K562 (cell line): ENCODE results near the gene PXMP2. TPM values are rescaled to one million over a fixed set of nuclear protein-coding genes. Genes with fewer than 3 reads are reported as not detected.
A peak's percentile ranks its signal among the peaks of the same experiment; 100 is the strongest.

ENCODE experiments used
- ATAC-seq: fragments of 200-7000 bp; cut with Tn5 transposase; 3 replicates; pipeline ENCODE4 v1.9.1; 2020; ENCODE audit warnings: moderate library complexity
- BruUV-seq: library from RNA; stranded (reverse); fragments of 400-500 nt; replicated peaks from 2 replicates; lab custom pipeline; 2021; lab: Mats Ljungman, UMichigan
- CTCF ChIA-PET: fragments of 300-600 bp; formaldehyde crosslinking; extraction: SDS; loops from one replicate; lab custom pipeline; 2021; ENCODE audit warnings: low intra/inter-chr PET ratio; lab: Yijun Ruan, JAX
- POLR2A ChIA-PET: fragments of 300-600, 350-650 bp; sonication (Branson Sonifier 250); formaldehyde crosslinking; extraction: SDS; loops from one replicate; lab custom pipeline; 2021; ENCODE audit warnings: antibody characterized with exemption, inconsistent platforms; lab: Yijun Ruan, JAX
- DNase-seq, 4 experiments: peaks; one replicate each; pipeline versions ENCODE4 v3.0.0 to v3.0.0-alpha.2; 2011 to 2018; ENCODE audit warnings: low spot score in 3 of 4, mixed read lengths in 3 of 4; ENCODE audit errors: extremely low read depth in 1 of 4
- FAIRE-seq: peaks from 2 replicates; lab custom pipeline; 2011; peaks lifted over from hg19 to GRCh38; lab: Jason Lieb, UNC
- H2AFZ ChIP-seq: 2 replicates; pipeline ENCODE4 v1.6.0; 2011; ENCODE audit warnings: low read depth, low read length, control low read depth, inconsistent platforms
- H3K27ac ChIP-seq: fragments of 200-600 bp; 3 replicates; pipeline ENCODE4 v1.8.0; 2011; ENCODE audit warnings: low read depth, mild to moderate bottlenecking, control low read depth, inconsistent platforms, low read length, moderate library complexity, mixed read lengths; ENCODE audit errors: extremely low read depth
- H3K27me3 ChIP-seq, 2 experiments: fragments of 300-600 bp in 1 of 2; 2 replicates in 1 of 2; 3 replicates in 1 of 2; pipeline versions ENCODE4 v1.6.0 to v1.8.0; 2011; ENCODE audit warnings: inconsistent platforms in 2 of 2, low read length in 2 of 2, mild to moderate bottlenecking in 1 of 2, mixed read lengths in 1 of 2, moderate library complexity in 1 of 2; ENCODE audit not compliant: control insufficient read depth in 2 of 2, insufficient read depth in 2 of 2
- H3K36me3 ChIP-seq: fragments of 300-600 bp; 3 replicates; pipeline ENCODE4 v1.8.0; 2011; ENCODE audit warnings: mild to moderate bottlenecking, low read length, inconsistent platforms; ENCODE audit not compliant: control insufficient read depth, insufficient read depth
- H3K4me1 ChIP-seq, 2 experiments: fragments of 200-600 bp in 1 of 2; replicated peaks in 1 of 2; 2 replicates in 1 of 2; 3 replicates in 1 of 2; pipeline versions ENCODE4 v1.5.1 to v1.8.0; 2011; ENCODE audit warnings: inconsistent platforms in 2 of 2, low read length in 2 of 2, mild to moderate bottlenecking in 1 of 2, mixed read lengths in 1 of 2, moderate library complexity in 1 of 2; ENCODE audit not compliant: control insufficient read depth in 2 of 2, insufficient read depth in 2 of 2
- H3K4me2 ChIP-seq: 2 replicates; pipeline ENCODE4 v1.6.1; 2011; ENCODE audit warnings: low read length, control low read depth, inconsistent platforms, mixed read lengths; ENCODE audit not compliant: insufficient read depth
- H3K4me3 ChIP-seq: fragments of 200-600 bp; sonication (generic), shearing (Covaris generic); 2 replicates; pipeline ENCODE4 v1.5.1; 2016; ENCODE audit warnings: control low read depth, inconsistent platforms
- H3K79me2 ChIP-seq: fragments of 200-600 bp; 3 replicates; pipeline ENCODE4 v1.8.0; 2011; ENCODE audit warnings: low read length, inconsistent platforms; ENCODE audit not compliant: control insufficient read depth, insufficient read depth
- H3K9ac ChIP-seq, 2 experiments: 2 replicates each; pipeline versions ENCODE4 v1.6.0 to v1.6.1; 2011; ENCODE audit warnings: low read depth in 2 of 2, low read length in 2 of 2, control low read depth in 1 of 2, inconsistent platforms in 1 of 2, mild to moderate bottlenecking in 1 of 2, mixed read lengths in 1 of 2; ENCODE audit not compliant: insufficient read depth in 1 of 2
- H3K9me1 ChIP-seq: one replicate; pipeline ENCODE4 v1.6.0; 2011; ENCODE audit warnings: inconsistent platforms, mild to moderate bottlenecking, low read length, moderate library complexity; ENCODE audit not compliant: control insufficient read depth, insufficient read depth
- H3K9me3 ChIP-seq: replicated peaks from 2 replicates; pipeline ENCODE4 v1.5.1; 2011; ENCODE audit warnings: low read depth, low read length, inconsistent platforms; ENCODE audit not compliant: control insufficient read depth, insufficient read depth
- H4K20me1 ChIP-seq: replicated peaks from 2 replicates; pipeline ENCODE4 v1.6.1; 2011; ENCODE audit warnings: low read length, inconsistent platforms, mixed read lengths; ENCODE audit not compliant: control insufficient read depth, insufficient read depth
- CEBPB ChIP-seq: fragments of 450-650 bp; IDR thresholded peaks from 2 replicates; pipeline ENCODE4 v1.6.1; 2016; ENCODE audit warnings: missing genetic modification characterization, missing compliant biosample characterization
- NFRKB ChIP-seq: fragments of 450-650 bp; IDR thresholded peaks from 2 replicates; pipeline ENCODE4 v1.6.1; 2016; ENCODE audit warnings: low read depth
- PTRF ChIP-seq: fragments of 450-650 bp; IDR thresholded peaks from 2 replicates; pipeline ENCODE4 v1.6.1; 2016; ENCODE audit warnings: mild to moderate bottlenecking, missing genetic modification characterization, missing compliant biosample characterization
- RAD51 ChIP-seq: fragments of 450-650 bp; IDR thresholded peaks from 2 replicates; pipeline ENCODE4 v1.7.1; 2016; ENCODE audit warnings: low read depth, mild to moderate bottlenecking, borderline replicate concordance
- SNAPC5 ChIP-seq: fragments of 250-450 bp; sonication (Bioruptor Pico); IDR thresholded peaks from 2 replicates; pipeline ENCODE4 v1.8.0; 2021; ENCODE audit warnings: moderate library complexity, mild to moderate bottlenecking, inconsistent platforms
- SRF ChIP-seq, 2 experiments: fragments of 250-450, 450-650 bp in 1 of 2; sonication (Bioruptor Pico) in 1 of 2; sonication (generic) in 1 of 2; formaldehyde crosslinking; IDR thresholded peaks; 2 replicates each; pipeline versions ENCODE4 v1.5.0 to v1.5.1; 2020 to 2022; ENCODE audit warnings: mild to moderate bottlenecking in 1 of 2, missing genetic modification reagents in 1 of 2
- ZNF507 ChIP-seq: conservative IDR thresholded peaks from 2 replicates; pipeline ENCODE4 v1.6.1; 2017; ENCODE audit warnings: missing genetic modification characterization, missing compliant biosample characterization
- WGBS: fragments of 100-300 bp; shearing (Covaris generic); methylation state at CpG from one replicate; pipeline ENCODE4 v1.1.6; 2016; ENCODE audit warnings: low coverage, mixed read lengths; ENCODE audit not compliant: insufficient coverage; ENCODE audit errors: missing lambda C conversion rate; 5-methylcytosine and 5-hydroxymethylcytosine counted together
- in situ Hi-C: fragments of 300-500 bp; cut with MboI; formaldehyde crosslinking; loops from 4 replicates; pipeline ENCODE4 v1.15.0; 2018; ENCODE audit warnings: inconsistent platforms, mixed read lengths
- intact Hi-C: fragments of 100-400 bp; cut with micrococcal nuclease; formaldehyde crosslinking; loops from 2 replicates; pipeline ENCODE4 v1.14.2; 2022
- polyA plus RNA-seq, 8 experiments: library from polyadenylated mRNA; depleted of rRNA in 4 of 8; stranded (reverse) in 5 of 8; unstranded in 3 of 8; fragments of >200 nt; fragmentation: Nextera tagmentation in 2 of 8; fragmentation: Illumina TruSeq in 1 of 8; extraction: Ambion mirVana in 2 of 8; extraction: Trizol in 1 of 8; gene quantifications; 2 replicates each; pipeline versions ENCODE4 v1.2.1 to v1.2.3, GENCODE V29; 2011 to 2014; ENCODE audit warnings: inconsistent platforms in 1 of 8, missing spikeins in 1 of 8
- total RNA-seq, 7 experiments: library from RNA; depleted of rRNA in 6 of 7; stranded (reverse); fragments of >200 nt in 6 of 7; fragmentation: Illumina TruSeq in 2 of 7; extraction: Trizol in 2 of 7; gene quantifications; 2 replicates each; pipeline versions ENCODE4 v1.2.1 to v1.2.3, GENCODE V29; 2011 to 2021; ENCODE audit warnings: low replicate concordance in 1 of 7

PXMP2 gene
- total and polyA plus RNA-seq, 9 of the 15 experiments (the other 6 are each of a cell fraction or from before 2014, with no cell fraction given): 3.0 to 66.1 (median 44.7) TPM

- intact Hi-C loops (no loop called here), in situ Hi-C loops (no loop called here)
- no peak overlapping the region for H3K4me3 ChIP-seq
- no peaks in the 10 kb centered on the region for H3K79me2 ChIP-seq
- no peak overlapping the region for H2AFZ ChIP-seq
- H3K9me1 ChIP-seq: no peaks in the 10 kb centered on the region
- no peak for TF ChIP-seq SRF (CRISPR knock-in tag; IDR thresholded peaks at IDR 0.05)
- TF ChIP-seq PTRF (tag): no peak
- 0 out of 2 replicates have a peak, but pooled peaks have one; percentile 30 for TF ChIP-seq CEBPB
- no peak for TF ChIP-seq NFRKB
- no peak for TF ChIP-seq SNAPC5
- TF ChIP-seq ZNF507 (tag): no peak
- TF ChIP-seq RAD51: no peak
- BruUV-seq: no TSS peak
- no peak overlapping the region for H3K9ac ChIP-seq
- no peak for FAIRE-seq
- H3K9me3 ChIP-seq: no peaks in the 10 kb centered on the region
- no peak for DNase-seq
- H3K4me1 ChIP-seq: peaks cover 0 to 7% of the 10 kb centered on the region in 2 experiments; a peak in 2 of 5 replicates
- H3K36me3 ChIP-seq: peaks cover 71% of the 10 kb centered on the region; the same call in 2 of the 3 replicates
- 93% methylated on average over 5 of the region's 5 CpGs for WGBS
- no peak overlapping the region for H3K27ac ChIP-seq
- CTCF ChIA-PET: no interaction called here
- no peak for ATAC-seq
- no peak overlapping the region for H3K4me2 ChIP-seq
- no peaks in the 10 kb centered on the region for H4K20me1 ChIP-seq
- POLR2A ChIA-PET: interaction anchor here (1.2 kb wide), 1 partner anchor 8 kb away, joined by 3 read pairs; no protein-coding TSS in a partner anchor
- H3K27me3 ChIP-seq: no peaks in the 10 kb centered on the region
Measured at GRCh38 chr12:132698341-132698740, 11.0 kb downstream of the PXMP2 start.
